ENCODE measurements around the gene KCNMA1.

The KCNMA1 gene

GRCh38 chr10:77381750-77382149 lies 255.9 kb downstream of the KCNMA1 start:
- Histone ChIP-seq H3K4me1 (ENCODE audit: control insufficient read depth, insufficient read depth, low read length, poor library complexity, severe bottlenecking) (peaks cover 15% of the 10 kb centered on the region), H3K9me3 (ENCODE audit: control insufficient read depth, low read length) (no peaks in the 10 kb centered on the region), H3K4me3 (ENCODE audit: extremely low read depth, insufficient read depth, low read length, poor library complexity, severe bottlenecking) (no peak overlapping the region), H3K27ac (ENCODE audit: low read depth, low read length, severe bottlenecking) (no peak overlapping the region), H3K36me3 (ENCODE audit: control insufficient read depth, insufficient read depth, low read length) (no peaks in the 10 kb centered on the region)
- WGBS, 2 experiments (ENCODE audit: insufficient coverage in 2 of 2): 84 to 91% methylated on average over 4 of the region's 4 CpGs

GRCh38 chr10:77380723-77381122 lies 256.9 kb downstream of the KCNMA1 start:
- no peak overlapping the region for H3K27ac ChIP-seq (ENCODE audit: low read depth, low read length, severe bottlenecking)
- peaks cover under 1% of the 10 kb centered on the region for H3K36me3 ChIP-seq (ENCODE audit: control insufficient read depth, insufficient read depth, low read length)
- no peak overlapping the region for H3K4me3 ChIP-seq (ENCODE audit: extremely low read depth, insufficient read depth, low read length, poor library complexity, severe bottlenecking)
- peaks cover 9% of the 10 kb centered on the region for H3K4me1 ChIP-seq (ENCODE audit: control insufficient read depth, insufficient read depth, low read length, poor library complexity, severe bottlenecking)
- 100% methylated on average over 1 of the region's 1 CpG; no CpG with 5 or more reads in 1 of the 2 experiments for WGBS, 2 experiments (ENCODE audit: insufficient coverage in 2 of 2)
- H3K9me3 ChIP-seq (ENCODE audit: control insufficient read depth, low read length): no peaks in the 10 kb centered on the region

- Histone ChIP-seq H3K27ac (ENCODE audit: low read depth, low read length, severe bottlenecking) (no peak overlapping the region), H3K36me3 (ENCODE audit: control insufficient read depth, insufficient read depth, low read length) (peaks cover 4% of the 10 kb centered on the region), H3K9me3 (ENCODE audit: control insufficient read depth, low read length) (no peaks in the 10 kb centered on the region), H3K4me1 (ENCODE audit: control insufficient read depth, insufficient read depth, low read length, poor library complexity, severe bottlenecking) (peaks cover 9% of the 10 kb centered on the region), H3K4me3 (ENCODE audit: extremely low read depth, insufficient read depth, low read length, poor library complexity, severe bottlenecking) (no peak overlapping the region)
- 76 to 83% methylated on average over 3 of the region's 3 CpGs for WGBS, 2 experiments (ENCODE audit: insufficient coverage in 2 of 2)
Measured at GRCh38 chr10:77380191-77380590, 257.4 kb downstream of the KCNMA1 start.

- 100% methylated on average over 1 of the region's 4 CpGs for WGBS, 2 experiments (ENCODE audit: insufficient coverage in 2 of 2)
Measured at GRCh38 chr10:77378366-77379349, 258.9 kb downstream of the KCNMA1 start.

GRCh38 chr10:77377678-77378352 lies 259.8 kb downstream of the KCNMA1 start:
- H3K4me1 ChIP-seq (ENCODE audit: control insufficient read depth, insufficient read depth, low read length, poor library complexity, severe bottlenecking): peaks cover 9% of the 10 kb centered on the region
- WGBS, 2 experiments (ENCODE audit: insufficient coverage in 2 of 2): 75 to 80% methylated on average over 2 to 5 of the region's 6 CpGs

More at GRCh38 chr10:77378366-77379349, 258.9 kb downstream of the KCNMA1 start:
- Histone ChIP-seq H3K9me3 (ENCODE audit: control insufficient read depth, low read length) (no peaks in the 10 kb centered on the region), H3K27ac (ENCODE audit: low read depth, low read length, severe bottlenecking) (no peak overlapping the region), H3K4me3 (ENCODE audit: extremely low read depth, insufficient read depth, low read length, poor library complexity, severe bottlenecking) (no peak overlapping the region), H3K4me1 (ENCODE audit: control insufficient read depth, insufficient read depth, low read length, poor library complexity, severe bottlenecking) (peaks cover 9% of the 10 kb centered on the region), H3K36me3 (ENCODE audit: control insufficient read depth, insufficient read depth, low read length) (peaks cover 4% of the 10 kb centered on the region)

GRCh38 chr10:77377034-77377433 lies 260.6 kb downstream of the KCNMA1 start:
- H3K36me3 ChIP-seq (ENCODE audit: control insufficient read depth, insufficient read depth, low read length): peaks cover 4% of the 10 kb centered on the region
- H3K4me3 ChIP-seq (ENCODE audit: extremely low read depth, insufficient read depth, low read length, poor library complexity, severe bottlenecking): no peak overlapping the region
- H3K9me3 ChIP-seq (ENCODE audit: control insufficient read depth, low read length): no peaks in the 10 kb centered on the region
- H3K4me1 ChIP-seq (ENCODE audit: control insufficient read depth, insufficient read depth, low read length, poor library complexity, severe bottlenecking): peaks cover 11% of the 10 kb centered on the region
- WGBS, 2 experiments (ENCODE audit: insufficient coverage in 2 of 2): 79 to 100% methylated on average over 3 to 4 of the region's 5 CpGs
- H3K27ac ChIP-seq (ENCODE audit: low read depth, low read length, severe bottlenecking): no peak overlapping the region

More at GRCh38 chr10:77377678-77378352, 259.8 kb downstream of the KCNMA1 start:
- Histone ChIP-seq H3K36me3 (ENCODE audit: control insufficient read depth, insufficient read depth, low read length) (peaks cover 4% of the 10 kb centered on the region), H3K4me3 (ENCODE audit: extremely low read depth, insufficient read depth, low read length, poor library complexity, severe bottlenecking) (no peak overlapping the region), H3K9me3 (ENCODE audit: control insufficient read depth, low read length) (no peaks in the 10 kb centered on the region), H3K27ac (ENCODE audit: low read depth, low read length, severe bottlenecking) (no peak overlapping the region)

GRCh38 chr10:77374189-77374656 lies 263.4 kb downstream of the KCNMA1 start:
- whole genome bisulfite sequencing, 2 experiments (ENCODE audit: insufficient coverage in 2 of 2): 90 to 100% methylated on average over 2 of the region's 2 CpGs
- no peak overlapping the region for H3K27ac ChIP-seq (ENCODE audit: low read depth, low read length, severe bottlenecking)
- H3K4me3 ChIP-seq (ENCODE audit: extremely low read depth, insufficient read depth, low read length, poor library complexity, severe bottlenecking): no peak overlapping the region
- H3K36me3 ChIP-seq (ENCODE audit: control insufficient read depth, insufficient read depth, low read length): peaks cover 4% of the 10 kb centered on the region
- peaks cover 7% of the 10 kb centered on the region for H3K9me3 ChIP-seq (ENCODE audit: control insufficient read depth, low read length)
- peaks cover 9% of the 10 kb centered on the region for H3K4me1 ChIP-seq (ENCODE audit: control insufficient read depth, insufficient read depth, low read length, poor library complexity, severe bottlenecking)

- H3K4me3 ChIP-seq (ENCODE audit: extremely low read depth, insufficient read depth, low read length, poor library complexity, severe bottlenecking): no peak overlapping the region
- 77 to 81% methylated on average over 6 to 7 of the region's 7 CpGs for WGBS, 2 experiments (ENCODE audit: insufficient coverage in 2 of 2)
- H3K4me1 ChIP-seq (ENCODE audit: control insufficient read depth, insufficient read depth, low read length, poor library complexity, severe bottlenecking): peaks cover 7% of the 10 kb centered on the region
- H3K9me3 ChIP-seq (ENCODE audit: control insufficient read depth, low read length): peaks cover 19% of the 10 kb centered on the region
- H3K27ac ChIP-seq (ENCODE audit: low read depth, low read length, severe bottlenecking): no peak overlapping the region
- H3K36me3 ChIP-seq (ENCODE audit: control insufficient read depth, insufficient read depth, low read length): peaks cover 4% of the 10 kb centered on the region
Measured at GRCh38 chr10:77371848-77372799, 265.5 kb downstream of the KCNMA1 start.

GRCh38 chr10:77371421-77371820 lies 266.2 kb downstream of the KCNMA1 start:
- WGBS, 2 experiments (ENCODE audit: insufficient coverage in 2 of 2): 100% methylated on average over 1 of the region's 1 CpG
- no peak overlapping the region for H3K27ac ChIP-seq (ENCODE audit: low read depth, low read length, severe bottlenecking)
- peaks cover 4% of the 10 kb centered on the region for H3K36me3 ChIP-seq (ENCODE audit: control insufficient read depth, insufficient read depth, low read length)
- peaks cover 5% of the 10 kb centered on the region for H3K4me1 ChIP-seq (ENCODE audit: control insufficient read depth, insufficient read depth, low read length, poor library complexity, severe bottlenecking)
- peaks cover 19% of the 10 kb centered on the region for H3K9me3 ChIP-seq (ENCODE audit: control insufficient read depth, low read length)
- H3K4me3 ChIP-seq (ENCODE audit: extremely low read depth, insufficient read depth, low read length, poor library complexity, severe bottlenecking): no peak overlapping the region

GRCh38 chr10:77368006-77368405 lies 269.6 kb downstream of the KCNMA1 start:
- H3K27ac ChIP-seq (ENCODE audit: low read depth, low read length, severe bottlenecking): no peak overlapping the region
- no peak overlapping the region for H3K4me3 ChIP-seq (ENCODE audit: extremely low read depth, insufficient read depth, low read length, poor library complexity, severe bottlenecking)
- H3K36me3 ChIP-seq (ENCODE audit: control insufficient read depth, insufficient read depth, low read length): no peaks in the 10 kb centered on the region
- peaks cover 5% of the 10 kb centered on the region for H3K4me1 ChIP-seq (ENCODE audit: control insufficient read depth, insufficient read depth, low read length, poor library complexity, severe bottlenecking)
- peaks cover 19% of the 10 kb centered on the region for H3K9me3 ChIP-seq (ENCODE audit: control insufficient read depth, low read length)

Data from mesodermal cell (in vitro differentiated cells).